ENCODE data around the gene PDHB. TPM values are rescaled to one million over a fixed set of nuclear protein-coding genes. Genes with fewer than 3 reads are reported as not detected.

The PDHB gene
- polyA plus RNA-seq (2013, experiment 1 of 2), result 102 TPM
- 107 TPM for polyA plus RNA-seq (2013, experiment 2 of 2)

- peak within 1 kb of the TSS; percentile 91 for H3K27ac ChIP-seq (ENCODE audit: low read depth, low read length)
- peaks cover 37% of the 10 kb centered on the region for H3K36me3 ChIP-seq (ENCODE audit: insufficient read depth, low read length)
These were observed at the start of gene PDHB for GRCh38 chr3:58433400-58434167. TSS of gene PDHB (minus strand) at chr3:58433832. CDS start at chr3:58433809, 23 bp downstream.

GRCh38 chr3:58482917-58483636 is 49.4 kb upstream of the PDHB start:
- Histone ChIP-seq H3K27ac (ENCODE audit: low read depth, low read length) (no peak overlapping the region), H3K9me3 (ENCODE audit: insufficient read depth, low read depth, low read length) (no peaks in the 10 kb centered on the region), H3K4me3 (ENCODE audit: low read length) (no peak overlapping the region), H3K4me1 (ENCODE audit: insufficient read depth, low read length) (0 out of 2 replicates have a peak, but pooled peaks cover 4% of the 10 kb centered on the region), H3K27me3 (ENCODE audit: insufficient read depth, low read length) (peaks cover 3% of the 10 kb centered on the region; the same call in 1 of the 2 replicates), H3K36me3 (ENCODE audit: insufficient read depth, low read length) (no peaks in the 10 kb centered on the region), H3K9ac (ENCODE audit: low read depth, low read length) (no peak overlapping the region)
- 94% methylated on average over 6 of the region's 8 CpGs for WGBS

More at GRCh38 chr3:58433400-58434167, at the start of gene PDHB:
- no peaks in the 10 kb centered on the region for H3K27me3 ChIP-seq (ENCODE audit: insufficient read depth, low read length)
- peaks cover 38% of the 10 kb centered on the region for H3K4me1 ChIP-seq (ENCODE audit: insufficient read depth, low read length)
- H3K9me3 ChIP-seq (ENCODE audit: insufficient read depth, low read depth, low read length), result no peaks in the 10 kb centered on the region
- H3K4me3 ChIP-seq (ENCODE audit: low read length), result peak within 1 kb of the TSS; percentile 95
- under 1% methylated on average over 67 of the region's 67 CpGs for WGBS
- H3K9ac ChIP-seq (ENCODE audit: low read depth, low read length), result peak within 1 kb of the TSS; percentile 97

DNA sequence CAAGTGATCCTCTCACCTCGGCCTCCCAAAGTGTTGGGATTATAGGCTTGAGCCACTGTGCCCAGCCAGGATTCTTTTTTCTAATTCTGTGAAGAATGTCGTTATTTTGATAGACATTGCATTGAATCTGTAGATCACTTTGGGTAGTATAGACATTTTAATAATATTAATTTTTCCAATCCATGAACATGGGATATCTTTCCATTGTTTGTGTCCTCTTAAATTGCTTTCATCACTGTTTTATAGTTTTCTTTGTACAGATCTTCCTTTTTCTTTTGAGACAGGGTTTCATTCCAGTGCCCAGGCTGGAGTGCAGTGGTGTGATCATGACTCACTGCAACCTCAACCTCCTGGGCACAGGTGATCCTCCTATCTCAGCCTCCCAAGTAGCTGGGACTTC is 46.7 kb upstream of the PDHB start:
- 91% methylated on average over 2 of the region's 2 CpGs for WGBS
- H3K9ac ChIP-seq (ENCODE audit: low read depth, low read length), result no peak overlapping the region
- no peaks in the 10 kb centered on the region for H3K36me3 ChIP-seq (ENCODE audit: insufficient read depth, low read length)
- H3K9me3 ChIP-seq (ENCODE audit: insufficient read depth, low read depth, low read length), result no peaks in the 10 kb centered on the region
- H3K4me3 ChIP-seq (ENCODE audit: low read length), result no peak overlapping the region
- no peak overlapping the region for H3K27ac ChIP-seq (ENCODE audit: low read depth, low read length)
- H3K27me3 ChIP-seq (ENCODE audit: insufficient read depth, low read length), result no peaks in the 10 kb centered on the region
- 0 out of 2 replicates have a peak, but pooled peaks cover 4% of the 10 kb centered on the region for H3K4me1 ChIP-seq (ENCODE audit: insufficient read depth, low read length)

DNA sequence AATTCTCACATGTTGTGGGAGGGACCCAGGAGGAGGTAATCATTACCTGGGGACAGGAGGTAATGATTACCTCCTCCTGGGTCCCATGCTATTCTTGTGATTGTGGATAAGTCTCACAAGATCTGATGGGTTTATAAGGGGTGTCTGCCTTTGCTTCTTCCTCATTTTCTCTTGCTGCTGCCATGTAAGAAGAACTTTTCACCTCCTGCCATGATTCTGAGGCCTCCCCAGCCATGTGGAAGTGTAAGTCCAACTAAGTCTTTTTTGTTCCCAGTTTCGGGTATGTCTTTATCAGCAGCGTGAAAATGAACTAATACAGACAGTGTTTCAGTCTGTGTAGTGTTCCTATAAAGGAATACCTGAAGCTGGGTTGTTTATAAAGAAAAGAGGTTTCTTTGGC is 45.1 kb upstream of the PDHB start:
- H3K27ac ChIP-seq (ENCODE audit: low read depth, low read length), result no peak overlapping the region
- H3K9me3 ChIP-seq (ENCODE audit: insufficient read depth, low read depth, low read length), result no peaks in the 10 kb centered on the region
- no peak overlapping the region for H3K9ac ChIP-seq (ENCODE audit: low read depth, low read length)
- no peak overlapping the region for H3K4me3 ChIP-seq (ENCODE audit: low read length)
- WGBS, result 91% methylated on average over 2 of the region's 2 CpGs
- no peaks in the 10 kb centered on the region for H3K36me3 ChIP-seq (ENCODE audit: insufficient read depth, low read length)
- H3K27me3 ChIP-seq (ENCODE audit: insufficient read depth, low read length), result no peaks in the 10 kb centered on the region
- H3K4me1 ChIP-seq (ENCODE audit: insufficient read depth, low read length), result no peaks in the 10 kb centered on the region

DNA sequence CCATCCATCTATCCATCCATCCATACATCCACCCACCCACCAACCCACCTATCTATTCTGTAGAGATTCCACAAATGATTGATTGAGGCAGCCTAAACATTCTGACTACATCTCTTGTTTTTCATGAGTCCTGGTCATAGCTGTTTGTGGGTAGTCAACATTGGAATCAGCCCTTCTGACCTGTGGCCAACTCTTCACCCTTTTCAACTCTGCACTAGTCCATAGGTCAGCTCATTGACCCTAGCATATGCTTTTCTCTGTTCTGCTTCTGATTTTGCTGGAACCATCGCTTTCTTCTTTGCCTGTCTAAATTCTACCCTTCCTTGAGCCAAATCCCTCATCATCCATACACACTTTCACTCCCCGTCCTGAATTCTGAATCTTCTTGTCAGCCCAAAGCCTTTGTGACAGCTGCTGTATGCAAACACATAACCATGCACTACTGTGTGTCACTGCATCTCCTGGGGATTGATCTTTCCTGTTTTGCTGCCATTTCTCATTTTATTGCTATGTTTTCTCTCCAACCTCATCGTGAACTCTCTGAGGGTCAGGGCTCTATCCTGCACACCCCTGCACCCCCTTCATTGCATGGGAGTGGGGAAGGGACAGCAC is 41.4 kb upstream of the PDHB start:
- Histone ChIP-seq H3K9ac (ENCODE audit: low read depth, low read length) (no peak overlapping the region), H3K9me3 (ENCODE audit: insufficient read depth, low read depth, low read length) (no peaks in the 10 kb centered on the region), H3K27ac (ENCODE audit: low read depth, low read length) (no peak overlapping the region), H3K4me3 (ENCODE audit: low read length) (no peak overlapping the region), H3K4me1 (ENCODE audit: insufficient read depth, low read length) (peaks cover 21% of the 10 kb centered on the region), H3K36me3 (ENCODE audit: insufficient read depth, low read length) (no peaks in the 10 kb centered on the region), H3K27me3 (ENCODE audit: insufficient read depth, low read length) (no peaks in the 10 kb centered on the region)
- 94% methylated on average over 3 of the region's 3 CpGs for WGBS

DNA sequence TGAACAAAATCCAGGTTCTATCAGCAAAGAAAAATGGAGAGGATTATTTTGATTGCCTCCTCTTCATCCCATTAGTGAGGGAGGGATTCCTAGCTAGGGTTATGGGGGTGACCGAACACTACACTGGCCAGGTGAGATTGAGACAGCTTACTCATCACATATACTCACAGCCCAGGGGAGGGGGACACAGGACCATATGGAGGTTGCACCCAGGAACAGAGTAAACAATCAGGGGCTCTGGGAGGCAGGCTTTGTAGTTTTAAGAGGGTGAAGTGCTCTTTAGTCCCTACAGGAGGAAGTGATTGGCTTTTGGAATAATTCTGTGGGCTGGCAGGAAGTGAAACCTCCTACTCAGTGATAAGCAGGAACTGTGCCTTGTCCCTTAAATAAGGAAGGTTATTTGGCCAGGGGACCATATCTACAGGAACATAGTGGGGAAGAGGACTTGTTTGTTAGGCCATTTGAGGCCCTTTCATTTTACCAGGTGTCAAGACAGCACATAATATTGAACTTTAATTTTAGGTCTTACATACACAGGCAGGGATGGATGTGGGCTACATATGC is 40.8 kb upstream of the PDHB start:
- no peak overlapping the region for H3K4me3 ChIP-seq (ENCODE audit: low read length)
- H3K9me3 ChIP-seq (ENCODE audit: insufficient read depth, low read depth, low read length), result no peaks in the 10 kb centered on the region
- no peaks in the 10 kb centered on the region for H3K36me3 ChIP-seq (ENCODE audit: insufficient read depth, low read length)
- no peak overlapping the region for H3K27ac ChIP-seq (ENCODE audit: low read depth, low read length)
- no peak overlapping the region for H3K9ac ChIP-seq (ENCODE audit: low read depth, low read length)
- peaks cover 21% of the 10 kb centered on the region for H3K4me1 ChIP-seq (ENCODE audit: insufficient read depth, low read length)
- no peaks in the 10 kb centered on the region for H3K27me3 ChIP-seq (ENCODE audit: insufficient read depth, low read length)
- WGBS, result no CpG with 5 or more reads among the region's 1 CpG

DNA sequence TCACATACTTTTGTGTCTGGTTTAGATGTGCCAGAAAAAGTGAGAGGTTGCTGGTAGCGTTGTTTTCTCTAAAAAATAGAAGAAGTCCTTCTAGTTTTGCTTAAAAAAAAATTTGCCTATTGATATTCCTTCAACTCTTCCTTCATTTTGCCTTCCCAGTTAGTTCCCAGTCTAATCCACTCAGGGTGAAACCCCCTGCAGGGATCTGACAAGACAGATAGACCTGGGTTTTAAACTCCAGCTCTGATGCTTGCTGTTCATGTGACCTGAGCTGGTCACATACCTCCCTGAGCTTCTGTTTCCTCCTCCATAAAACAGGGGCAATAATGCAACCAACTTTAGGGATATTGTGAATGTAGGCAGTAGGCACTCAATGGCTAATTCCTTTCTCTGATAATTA is 39.6 kb upstream of the PDHB start:
- Histone ChIP-seq H3K4me3 (ENCODE audit: low read length) (no peak overlapping the region), H3K4me1 (ENCODE audit: insufficient read depth, low read length) (peaks cover 21% of the 10 kb centered on the region), H3K27me3 (ENCODE audit: insufficient read depth, low read length) (no peaks in the 10 kb centered on the region), H3K9me3 (ENCODE audit: insufficient read depth, low read depth, low read length) (no peaks in the 10 kb centered on the region), H3K9ac (ENCODE audit: low read depth, low read length) (no peak overlapping the region), H3K36me3 (ENCODE audit: insufficient read depth, low read length) (no peaks in the 10 kb centered on the region), H3K27ac (ENCODE audit: low read depth, low read length) (no peak overlapping the region)
- 100% methylated on average over 1 of the region's 1 CpG for WGBS

- H3K36me3 ChIP-seq (ENCODE audit: insufficient read depth, low read length), result no peaks in the 10 kb centered on the region
- 69% methylated on average over 10 of the region's 10 CpGs for WGBS
- no peaks in the 10 kb centered on the region for H3K9me3 ChIP-seq (ENCODE audit: insufficient read depth, low read depth, low read length)
- H3K9ac ChIP-seq (ENCODE audit: low read depth, low read length), result no peak overlapping the region
- peaks cover 21% of the 10 kb centered on the region for H3K4me1 ChIP-seq (ENCODE audit: insufficient read depth, low read length)
- H3K27me3 ChIP-seq (ENCODE audit: insufficient read depth, low read length), result no peaks in the 10 kb centered on the region
- peak overlapping the region; percentile 33; the same call in 1 of the 2 replicates for H3K27ac ChIP-seq (ENCODE audit: low read depth, low read length)
- no peak overlapping the region for H3K4me3 ChIP-seq (ENCODE audit: low read length)
These were observed 37.6 kb upstream of the PDHB start for GRCh38 chr3:58471025-58471887.

DNA sequence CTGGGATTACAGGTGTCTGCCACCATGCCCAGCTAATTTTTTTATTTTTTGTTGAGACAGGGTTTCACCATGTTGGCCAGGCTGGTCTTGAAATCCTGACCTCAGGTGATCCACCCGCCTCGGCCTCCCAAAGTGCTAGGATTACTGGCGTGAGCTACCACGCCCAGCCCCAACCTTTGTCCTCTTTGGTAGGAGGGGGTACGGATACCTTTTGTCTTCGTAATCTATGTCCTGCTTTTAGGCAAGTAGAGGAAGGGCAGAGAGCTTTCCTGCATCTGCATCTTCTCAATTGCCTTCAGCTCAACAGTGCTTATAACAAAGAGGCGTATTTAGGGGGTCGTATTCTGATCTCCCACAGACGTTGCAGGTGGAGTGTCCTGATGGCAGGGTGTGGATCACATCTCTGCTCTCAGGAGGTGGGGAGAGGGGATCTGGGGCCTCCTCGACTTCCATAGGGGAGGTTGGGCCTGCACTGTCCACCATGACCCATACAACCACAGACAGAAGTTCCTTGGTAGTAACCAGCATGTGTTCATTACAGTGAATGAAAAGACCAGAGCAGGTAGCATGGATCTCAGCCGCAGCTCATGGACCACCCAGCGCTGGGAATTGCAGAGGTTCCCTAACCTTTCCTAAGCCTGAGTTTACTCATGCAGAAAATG is 36.9 kb upstream of the PDHB start:
- Histone ChIP-seq H3K36me3 (ENCODE audit: insufficient read depth, low read length) (no peaks in the 10 kb centered on the region), H3K4me1 (ENCODE audit: insufficient read depth, low read length) (peaks cover 21% of the 10 kb centered on the region)

DNA sequence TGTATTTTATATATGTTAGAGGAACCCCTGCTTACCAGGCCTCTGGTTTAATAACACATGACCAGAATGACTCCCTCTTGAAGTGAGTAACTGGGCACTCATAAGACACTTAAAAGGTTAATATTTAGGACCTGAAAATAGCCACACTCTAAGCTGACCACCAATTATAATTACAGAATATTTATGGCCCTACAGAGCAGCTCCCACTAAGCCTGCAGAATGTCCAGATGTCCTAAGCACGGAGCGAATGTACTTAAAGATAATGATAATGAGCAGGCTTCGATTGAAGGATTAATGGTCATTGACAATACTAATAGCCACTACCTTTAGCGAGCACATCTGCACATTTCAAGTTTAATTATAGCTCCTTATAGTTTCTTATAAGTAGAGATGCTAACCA is 35.5 kb upstream of the PDHB start:
- H3K4me1 ChIP-seq (ENCODE audit: insufficient read depth, low read length), result peaks cover 21% of the 10 kb centered on the region
- no peak overlapping the region for H3K9ac ChIP-seq (ENCODE audit: low read depth, low read length)
- 81% methylated on average over 3 of the region's 4 CpGs for WGBS
- no peaks in the 10 kb centered on the region for H3K9me3 ChIP-seq (ENCODE audit: insufficient read depth, low read depth, low read length)
- H3K27me3 ChIP-seq (ENCODE audit: insufficient read depth, low read length), result no peaks in the 10 kb centered on the region
- H3K27ac ChIP-seq (ENCODE audit: low read depth, low read length), result no peak overlapping the region
- H3K4me3 ChIP-seq (ENCODE audit: low read length), result no peak overlapping the region
- no peaks in the 10 kb centered on the region for H3K36me3 ChIP-seq (ENCODE audit: insufficient read depth, low read length)

More for the DNA sequence above, 36.9 kb upstream of the PDHB start:
- Histone ChIP-seq H3K9ac (ENCODE audit: low read depth, low read length) (no peak overlapping the region), H3K27ac (ENCODE audit: low read depth, low read length) (no peak overlapping the region), H3K4me3 (ENCODE audit: low read length) (no peak overlapping the region), H3K9me3 (ENCODE audit: insufficient read depth, low read depth, low read length) (no peaks in the 10 kb centered on the region), H3K27me3 (ENCODE audit: insufficient read depth, low read length) (no peaks in the 10 kb centered on the region)
- 91% methylated on average over 11 of the region's 12 CpGs for WGBS

All from HUES64 (cell line).